Glomerular endothelial cell (primary cell): ENCODE data around the gene FRYL. TPM values are rescaled to one million over a fixed set of nuclear protein-coding genes. Genes with fewer than 3 reads are reported as not detected.
"Not testable (repeated sequence)": the region's sequence is repeated elsewhere in the genome, so short reads cannot be mapped to it uniquely, and the experiment has no call there.

ENCODE experiments used
- DNase-seq: peaks from one replicate; pipeline ENCODE4 v3.0.0-alpha.2; 2011; ENCODE audit warnings: low read depth, low spot score; ENCODE audit errors: extremely low read depth
- total RNA-seq: library from RNA; depleted of rRNA; stranded (reverse); fragments of >200 nt; gene quantifications from 2 replicates; pipeline ENCODE4 v1.2.3, GENCODE V29; 2015

The FRYL gene
- total RNA-seq, 1 donor from 2014 or later: 72.9 TPM

DNA sequence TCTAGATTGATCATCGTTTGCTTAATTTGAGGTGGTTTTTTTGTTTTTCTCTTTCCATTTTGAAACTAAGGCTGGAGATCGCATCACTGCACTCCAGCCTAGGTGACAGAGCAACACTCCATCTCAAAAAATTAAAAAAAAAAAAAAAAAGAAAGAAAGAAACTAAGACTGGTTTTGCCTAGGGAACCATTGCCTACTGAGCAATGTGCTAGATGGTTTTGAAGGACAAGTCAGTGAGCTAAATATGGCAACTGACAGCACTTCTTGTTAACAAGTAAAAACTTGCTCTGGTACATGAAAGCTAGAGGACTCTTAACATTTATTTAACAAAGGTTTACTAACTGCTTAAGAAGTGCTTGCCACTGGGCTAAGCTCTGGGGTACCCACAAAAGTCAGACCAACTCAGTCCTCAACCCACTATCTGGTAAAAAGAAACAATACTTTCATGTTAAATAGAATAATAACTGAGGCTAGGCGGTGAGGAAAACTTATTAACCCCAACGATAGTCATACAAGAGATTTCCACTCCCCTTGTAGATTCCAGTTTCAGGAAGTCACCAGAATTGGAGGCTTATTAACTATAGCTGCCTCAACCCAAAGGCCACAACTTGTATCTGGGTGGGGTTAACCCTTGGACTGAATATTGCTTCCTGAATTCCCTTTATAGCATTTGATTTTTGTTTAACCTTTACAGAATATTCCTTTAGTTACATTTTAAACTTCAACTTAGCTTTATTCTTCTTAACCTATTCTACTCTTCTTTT is 111.6 kb downstream of the FRYL start:
- no peak for DNase-seq

GRCh38 chr4:48667148-48667547 is 112.9 kb downstream of the FRYL start:
- DNase-seq: no peak

DNA sequence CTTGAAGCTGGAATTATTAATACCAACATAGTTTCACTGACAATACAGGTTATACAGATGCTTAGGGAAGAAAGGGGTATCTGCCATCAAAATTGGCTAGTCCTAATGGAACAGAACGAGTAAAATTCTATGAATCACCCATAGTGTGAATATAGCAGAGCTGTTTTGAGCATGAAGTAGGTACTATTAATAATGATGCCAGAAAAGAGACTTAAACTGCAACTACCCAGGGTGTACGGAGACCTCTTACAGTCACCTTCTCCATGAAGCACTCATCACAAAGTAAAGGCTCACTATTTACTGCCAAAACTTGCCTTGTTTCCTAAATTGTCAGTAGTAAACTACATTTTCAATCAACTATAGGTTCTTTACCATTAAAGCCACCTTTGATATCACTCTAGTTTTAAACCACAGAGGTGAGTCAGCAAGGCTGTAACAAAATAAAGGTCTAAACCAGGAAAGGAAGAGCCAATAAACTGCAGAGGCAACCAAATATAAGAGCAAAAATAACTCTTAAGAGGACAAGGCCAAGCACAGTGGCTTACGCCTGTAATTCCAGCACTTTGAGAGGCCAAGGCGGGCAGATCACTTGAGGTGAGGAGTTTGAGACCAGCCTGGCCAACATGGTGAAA is 114.4 kb downstream of the FRYL start:
- no peak for DNase-seq

DNA sequence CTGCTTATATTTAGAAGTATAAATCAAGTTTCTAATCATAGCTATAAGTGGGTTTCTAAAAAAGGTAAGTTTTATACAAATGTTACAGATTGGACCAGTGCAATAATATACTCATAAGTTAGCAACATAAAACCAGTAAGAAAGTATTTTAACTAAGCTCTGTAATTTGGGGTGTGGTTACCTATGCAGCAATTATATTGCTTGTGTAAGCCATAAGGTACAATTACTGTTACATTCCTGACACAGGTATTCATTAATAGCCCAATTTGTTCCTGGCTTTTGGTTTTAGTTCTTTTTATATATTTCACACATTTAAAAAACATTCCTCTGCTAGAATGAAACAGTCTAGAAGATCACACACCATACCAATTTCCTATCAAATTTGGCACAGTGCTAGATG is 115.1 kb downstream of the FRYL start:
- DNase-seq: no peak

DNA sequence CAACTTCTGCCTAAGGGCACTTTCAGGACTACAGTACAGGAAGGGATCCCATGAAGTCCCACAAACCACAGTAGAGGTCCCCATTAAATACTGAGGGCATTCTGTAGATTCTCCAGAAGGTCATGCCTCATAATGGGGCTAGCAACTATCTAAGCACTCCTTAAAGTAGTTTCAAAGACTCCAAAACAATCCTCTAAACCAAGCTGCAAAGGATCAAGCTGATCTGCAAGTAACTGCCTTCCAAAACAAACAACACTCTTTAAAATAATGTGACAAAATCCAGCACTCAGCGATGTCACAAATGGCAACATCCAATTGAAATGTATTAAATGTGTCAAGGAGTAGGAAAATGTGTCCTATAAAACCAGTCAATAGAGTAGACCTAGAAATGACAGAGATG is 118.7 kb downstream of the FRYL start:
- no peak for DNase-seq

GRCh38 chr4:48660347-48660746 is 119.7 kb downstream of the FRYL start:
- DNase-seq: no peak

DNA sequence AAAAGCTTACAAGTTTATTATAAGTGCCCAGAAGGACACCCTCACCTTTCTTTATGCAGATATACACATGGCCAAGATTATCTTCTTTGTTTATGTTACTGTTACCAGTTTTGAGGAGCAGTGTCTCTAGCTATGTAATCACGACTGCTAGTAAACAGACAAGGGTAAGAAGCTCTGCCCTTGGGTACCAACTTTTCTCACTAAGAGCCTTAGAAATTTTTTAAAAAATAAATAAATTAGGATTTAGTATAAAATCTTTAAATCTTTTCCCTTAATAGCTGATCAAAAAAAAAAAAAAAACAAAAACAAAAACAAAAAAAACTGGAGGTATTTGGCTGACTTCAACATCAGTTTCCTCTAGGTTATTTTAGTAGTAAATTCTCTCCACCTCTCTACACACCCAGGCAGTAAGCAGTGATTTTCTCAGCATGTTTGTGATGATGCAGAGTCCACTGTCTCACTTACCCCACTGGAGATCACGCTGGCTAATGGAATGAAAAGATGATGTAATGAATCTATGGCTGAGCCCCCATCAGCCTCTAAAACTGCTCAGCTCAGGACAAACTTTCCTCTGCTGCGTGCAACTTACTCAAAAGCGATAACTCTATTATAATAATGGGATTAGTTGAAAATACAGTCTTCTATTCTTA is 125.9 kb downstream of the FRYL start:
- no peak for DNase-seq

GRCh38 chr4:48653217-48654014 is 126.7 kb downstream of the FRYL start:
- DNase-seq: no peak

- no peak for DNase-seq
Observed at GRCh38 chr4:48651914-48652313, 128.2 kb downstream of the FRYL start.

DNA sequence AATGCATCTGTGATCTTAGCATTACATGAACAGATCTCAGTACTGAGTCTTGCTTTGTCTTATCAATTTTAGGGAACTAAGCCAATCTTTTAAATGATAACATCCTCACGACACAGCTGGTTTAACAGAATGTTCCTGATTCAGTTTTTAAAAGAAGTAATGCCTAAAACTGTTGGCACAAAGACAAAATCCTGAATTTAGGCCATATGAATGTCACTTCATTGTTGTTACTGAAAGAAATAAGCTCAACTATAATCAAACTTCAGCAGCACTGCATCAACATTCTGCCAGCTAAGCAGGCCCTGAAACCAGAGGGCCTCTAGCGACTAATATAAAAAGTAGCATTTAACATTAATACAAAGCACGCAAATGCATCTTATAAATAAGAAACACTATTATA is 130.6 kb downstream of the FRYL start:
- DNase-seq: no peak

GRCh38 chr4:48645225-48645794 is 134.8 kb downstream of the FRYL start:
- DNase-seq: no peak

GRCh38 chr4:48642421-48643374 is 137.4 kb downstream of the FRYL start:
- no peak for DNase-seq

GRCh38 chr4:48641401-48641800 is 138.7 kb downstream of the FRYL start:
- DNase-seq: no peak

GRCh38 chr4:48640699-48641098 is 139.4 kb downstream of the FRYL start:
- DNase-seq: no peak

DNA sequence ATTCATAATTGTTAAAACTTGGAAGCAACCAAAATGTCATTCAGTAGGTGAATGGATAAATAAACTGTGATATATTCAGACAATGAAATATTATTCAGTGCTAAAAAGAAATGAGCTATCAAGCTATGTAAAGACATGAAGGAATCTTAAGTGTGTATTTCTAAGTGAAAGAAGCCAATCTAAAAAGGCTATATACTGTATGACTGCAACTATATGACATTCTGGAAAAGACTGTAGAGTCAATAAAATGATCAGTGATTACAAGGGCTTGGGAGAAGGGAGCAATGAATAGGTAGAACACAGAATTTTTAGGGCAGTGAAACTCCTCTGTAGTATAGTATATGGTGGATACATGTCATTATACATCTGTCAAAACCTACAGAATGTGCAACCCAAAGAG is 139.9 kb downstream of the FRYL start:
- no peak for DNase-seq

DNA sequence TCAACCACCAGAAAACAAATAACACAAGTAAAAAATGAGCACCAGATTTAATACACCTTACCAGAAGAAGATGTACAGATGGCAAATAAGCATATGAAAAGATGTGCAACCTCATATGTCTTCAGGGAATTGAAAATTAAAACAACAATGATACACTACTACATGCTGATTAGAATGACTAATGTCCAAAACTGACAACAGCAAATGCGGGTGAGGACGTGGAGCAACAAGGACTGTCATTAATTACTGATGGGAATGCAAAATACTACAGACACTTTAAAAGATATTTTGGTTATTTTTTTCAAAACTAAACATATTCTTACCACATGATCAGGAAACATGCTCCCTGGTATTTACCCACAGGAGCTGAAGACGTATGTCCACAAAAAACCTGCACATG is 140.3 kb downstream of the FRYL start:
- DNase-seq: no peak

DNA sequence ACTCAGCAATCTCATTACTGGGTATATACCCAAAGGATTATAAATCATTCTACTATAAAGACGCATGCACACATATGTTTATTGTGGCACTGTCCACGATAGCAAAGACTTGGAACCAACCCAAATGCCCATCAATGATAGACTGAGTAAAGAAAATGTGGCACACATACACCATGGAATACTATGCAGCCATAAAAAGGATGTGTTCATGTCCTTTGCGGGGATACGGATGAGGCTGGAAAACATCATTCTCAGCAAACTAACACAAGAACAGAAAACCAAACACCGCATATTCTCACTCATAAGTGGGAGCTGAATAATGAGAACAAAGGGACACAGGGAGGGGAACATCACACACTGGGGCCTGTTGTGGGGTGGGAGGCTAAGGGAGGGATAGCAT is 141.5 kb downstream of the FRYL start:
- not testable (repeated sequence) for DNase-seq

DNA sequence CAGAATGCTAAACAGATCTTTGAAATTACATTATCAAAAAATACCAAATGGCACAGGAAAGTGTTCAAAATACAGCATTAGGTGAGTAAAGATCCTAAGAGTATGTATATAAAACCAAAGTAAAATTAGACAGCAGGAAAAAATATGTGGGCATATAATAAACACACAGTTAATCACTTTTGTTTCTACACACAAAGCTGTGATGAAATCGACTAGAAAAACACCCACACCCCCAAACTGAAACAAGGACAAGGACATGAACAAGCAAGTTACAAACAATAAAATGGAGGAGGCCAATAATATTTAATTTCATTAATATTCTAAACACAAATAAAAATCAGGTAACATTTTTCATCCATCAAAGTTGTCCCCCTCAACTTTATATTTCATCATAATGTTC is 143.2 kb downstream of the FRYL start:
- no peak for DNase-seq

DNA sequence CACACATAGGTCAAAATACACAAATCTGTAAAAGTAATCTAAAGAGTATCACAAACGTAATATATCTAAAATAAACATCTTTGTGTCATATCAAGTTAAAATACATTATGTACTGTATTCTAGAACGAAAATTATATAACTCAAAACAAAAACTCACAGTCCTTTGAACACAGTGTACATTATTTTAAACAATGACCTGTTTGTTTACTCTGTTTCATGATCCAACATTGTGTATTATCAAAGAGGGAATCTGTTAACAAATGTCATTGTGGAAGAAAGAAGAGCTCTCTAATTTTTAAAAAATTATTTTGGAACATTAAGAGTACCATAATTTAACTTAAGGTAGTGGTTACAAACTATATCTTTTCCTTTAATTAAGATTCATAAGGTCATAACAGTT is 144.1 kb downstream of the FRYL start:
- no peak for DNase-seq

DNA sequence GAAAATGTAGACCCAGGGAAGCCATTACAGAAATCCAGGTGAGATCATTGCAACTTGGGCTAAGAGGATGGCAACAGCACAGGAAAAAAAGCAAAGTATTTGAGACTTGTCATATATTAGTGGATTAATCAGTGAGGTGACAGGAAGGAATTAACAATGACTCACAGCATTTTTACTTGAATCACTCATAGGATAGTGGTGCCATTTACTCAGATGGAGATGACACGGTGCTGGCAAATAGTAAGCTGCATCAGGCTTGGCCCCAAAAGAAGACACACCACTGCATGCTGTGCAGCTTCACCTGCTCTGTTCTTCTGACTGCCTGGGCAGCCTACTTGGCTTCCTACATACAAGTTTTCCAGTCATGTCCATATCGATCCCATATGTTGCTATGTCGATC is 144.8 kb downstream of the FRYL start:
- DNase-seq: no peak
